Neural progenitor cell (in vitro differentiated cells): Measurements from ENCODE around the gene ARSJ.

Experiments
- CTCF ChIP-seq: fragments of 200-600 bp; sonication (generic); IDR thresholded peaks from 2 replicates; pipeline ENCODE4 v1.5.1; 2017; ENCODE audit warnings: antibody characterized with exemption, mild to moderate bottlenecking
- EZH2 ChIP-seq: fragments of 200-600 bp; sonication (generic); IDR thresholded peaks from 2 replicates; pipeline ENCODE4 v1.6.1; 2017; ENCODE audit warnings: antibody characterized with exemption, mild to moderate bottlenecking, moderate library complexity
- EZH2phosphoT487 ChIP-seq: fragments of 200-600 bp; sonication (generic); IDR thresholded peaks from 2 replicates; pipeline ENCODE4 v1.6.1; 2017; ENCODE audit warnings: antibody characterized with exemption

- no peak for TF ChIP-seq CTCF
- TF ChIP-seq EZH2, result no peak
- no peak for TF ChIP-seq EZH2phosphoT487
Observed at GRCh38 chr4:113978105-113978504, 1.3 kb downstream of the ARSJ start.
